HepG2 (cell line): ENCODE results near the gene GNAS. TPM values are rescaled to one million over a fixed set of nuclear protein-coding genes. Genes with fewer than 3 reads are reported as not detected.

Experiments used
- MIER3 ChIP-seq: IDR thresholded peaks from 2 replicates; pipeline ENCODE4 v1.6.1; 2016; ENCODE audit warnings: missing compliant biosample characterization, borderline replicate concordance
- NPAS2 ChIP-seq: sonication (generic); formaldehyde crosslinking; IDR thresholded peaks from 2 replicates; pipeline ENCODE4 v1.8.0; 2022; ENCODE audit warnings: mild to moderate bottlenecking, missing genetic modification reagents, borderline replicate concordance
- RBFOX2 ChIP-seq: fragments of 200-400 bp; formaldehyde crosslinking; IDR thresholded peaks from 2 replicates; pipeline ENCODE4 v1.6.1; 2017; ENCODE audit warnings: low read depth, mild to moderate bottlenecking, low read length
- REL ChIP-seq: sonication (generic); formaldehyde crosslinking; conservative IDR thresholded peaks from 2 replicates; pipeline ENCODE4 v1.8.0; 2022; ENCODE audit warnings: mild to moderate bottlenecking, missing genetic modification reagents, moderate library complexity
- TSC22D2 ChIP-seq: sonication (generic); formaldehyde crosslinking; IDR thresholded peaks from 2 replicates; pipeline ENCODE4 v1.5.1; 2020; ENCODE audit warnings: missing genetic modification reagents, mild to moderate bottlenecking, borderline replicate concordance
- ZNF670 ChIP-seq: sonication (generic); formaldehyde crosslinking; IDR thresholded peaks from 2 replicates; pipeline ENCODE4 v1.8.0; 2022; ENCODE audit warnings: mild to moderate bottlenecking, missing genetic modification reagents, borderline replicate concordance
- ZNF83 ChIP-seq: sonication (generic); formaldehyde crosslinking; IDR thresholded peaks from 2 replicates; pipeline ENCODE4 v1.4.0; 2020; ENCODE audit warnings: missing genetic modification reagents, mild to moderate bottlenecking, borderline replicate concordance
- polyA plus RNA-seq, 8 experiments: library from polyadenylated mRNA; depleted of rRNA in 3 of 8; stranded (reverse) in 7 of 8; unstranded in 1 of 8; fragments of >200 nt; fragmentation: Illumina TruSeq in 4 of 8; extraction: Trizol in 4 of 8; gene quantifications; 2 replicates each; pipeline versions ENCODE4 v1.2.1 to v1.2.3, GENCODE V29; 2011 to 2016; ENCODE audit warnings: low read depth in 4 of 8, missing spikeins in 1 of 8, mixed read lengths in 1 of 8; ENCODE audit not compliant: insufficient read depth in 1 of 8
- total RNA-seq, 5 experiments: library from RNA; depleted of rRNA; stranded (reverse); fragments of >200 nt; fragmentation: Illumina TruSeq; extraction: Trizol; gene quantifications; 2 replicates each; pipeline ENCODE4 v1.2.3, GENCODE V29; 2016; ENCODE audit warnings: low read depth in 1 of 5
- TF ChIP-seq, protein P1 (sequence below): conservative IDR thresholded peaks from 2 replicates; pipeline ENCODE4 v1.6.1; 2018; ENCODE audit warnings: missing genetic modification reagents
- TF ChIP-seq, protein P2 (sequence below): sonication (generic); formaldehyde crosslinking; IDR thresholded peaks from 2 replicates; pipeline ENCODE4 v1.8.1; 2023; ENCODE audit warnings: mild to moderate bottlenecking, moderate library complexity, missing genetic modification reagents
- TF ChIP-seq, protein P3 (sequence below): sonication (generic); formaldehyde crosslinking; IDR thresholded peaks from 2 replicates; pipeline ENCODE4 v1.9.0; 2022; ENCODE audit warnings: missing genetic modification reagents, mild to moderate bottlenecking, borderline replicate concordance
- TF ChIP-seq, protein P4 (sequence below): sonication (generic); formaldehyde crosslinking; IDR thresholded peaks from 2 replicates; pipeline ENCODE4 v1.5.1; 2020; ENCODE audit warnings: missing genetic modification reagents, mild to moderate bottlenecking, borderline replicate concordance
- TF ChIP-seq, protein P5 (sequence below): sonication (generic); formaldehyde crosslinking; IDR thresholded peaks from 2 replicates; pipeline ENCODE4 v1.8.0; 2022; ENCODE audit warnings: missing genetic modification reagents, low read depth, mild to moderate bottlenecking, borderline replicate concordance
- TF ChIP-seq, protein P6 (sequence below): sonication (generic); formaldehyde crosslinking; IDR thresholded peaks from 2 replicates; pipeline ENCODE4 v1.4.0; 2020; ENCODE audit warnings: missing genetic modification reagents

The GNAS gene
- total and polyA plus RNA-seq, 2 of the 13 experiments (the other 11 are each of a cell fraction or from before 2014, with no cell fraction given), result 407 to 1,008 TPM

DNA sequence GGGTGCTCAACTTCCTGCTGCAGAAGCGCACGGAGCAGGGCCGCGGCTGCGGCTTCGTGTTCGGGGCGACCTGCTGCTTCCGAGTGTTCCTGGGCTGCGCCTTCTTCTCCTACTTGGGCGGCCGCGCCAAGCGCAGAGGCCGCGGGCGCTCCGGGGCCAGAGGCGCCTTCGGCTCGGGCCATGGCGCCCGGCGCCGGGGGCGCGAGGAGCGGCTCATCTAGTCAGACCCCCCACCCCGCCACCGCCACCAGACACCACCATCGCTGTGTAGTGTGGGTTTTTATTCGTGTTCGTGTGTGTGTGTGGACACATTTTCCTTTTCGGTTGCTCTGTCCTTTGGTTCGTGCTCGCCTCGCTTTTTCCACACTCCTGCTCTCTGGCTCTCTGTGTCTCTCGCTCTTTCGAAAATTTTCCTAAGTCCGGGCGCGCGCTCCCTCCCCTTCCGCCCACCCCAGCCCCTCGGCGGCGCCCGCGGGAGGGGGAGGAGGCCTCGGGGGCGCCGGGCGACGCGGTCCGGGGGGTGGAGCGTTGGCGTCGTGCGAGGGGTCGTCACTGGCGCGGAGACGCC is 38.1 kb downstream of the GNAS start (continued):
- TF ChIP-seq, protein P1, sequence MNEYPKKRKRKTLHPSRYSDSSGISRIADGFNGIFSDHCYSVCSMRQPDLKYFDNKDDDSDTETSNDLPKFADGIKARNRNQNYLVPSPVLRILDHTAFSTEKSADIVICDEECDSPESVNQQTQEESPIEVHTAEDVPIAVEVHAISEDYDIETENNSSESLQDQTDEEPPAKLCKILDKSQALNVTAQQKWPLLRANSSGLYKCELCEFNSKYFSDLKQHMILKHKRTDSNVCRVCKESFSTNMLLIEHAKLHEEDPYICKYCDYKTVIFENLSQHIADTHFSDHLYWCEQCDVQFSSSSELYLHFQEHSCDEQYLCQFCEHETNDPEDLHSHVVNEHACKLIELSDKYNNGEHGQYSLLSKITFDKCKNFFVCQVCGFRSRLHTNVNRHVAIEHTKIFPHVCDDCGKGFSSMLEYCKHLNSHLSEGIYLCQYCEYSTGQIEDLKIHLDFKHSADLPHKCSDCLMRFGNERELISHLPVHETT (CRISPR knock-in tag), result peak; percentile 28; the same call in 1 of the 2 replicates
- TF ChIP-seq RBFOX2, result peak; percentile 75
- TF ChIP-seq, protein P2, sequence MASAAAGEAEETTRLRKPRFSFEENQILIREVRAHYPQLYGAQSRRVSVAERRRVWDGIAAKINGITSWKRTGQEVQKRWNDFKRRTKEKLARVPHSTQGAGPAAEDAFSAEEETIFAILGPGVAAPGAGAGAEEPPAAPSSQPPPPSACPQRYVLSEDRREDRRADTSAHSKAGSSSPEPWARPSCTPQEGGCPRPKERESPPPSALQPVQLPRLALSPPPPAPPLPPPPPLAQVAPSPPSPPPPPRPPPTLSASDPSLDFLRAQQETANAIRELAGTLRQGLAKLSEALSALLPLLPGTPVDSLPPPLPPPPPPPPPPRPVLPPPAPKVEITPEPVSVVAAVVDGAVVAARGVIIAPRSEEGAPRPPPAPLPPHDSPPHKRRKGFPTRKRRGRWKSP (CRISPR knock-in tag), result no peak
- peak; percentile 62; the same call in 1 of the 2 replicates for TF ChIP-seq ZNF670 (CRISPR knock-in tag)
- TF ChIP-seq MIER3 (CRISPR knock-in tag), result 0 out of 2 replicates have a peak, but pooled peaks have one; percentile 28
- TF ChIP-seq ZNF83 (CRISPR knock-in tag), result no peak
- TF ChIP-seq NPAS2, result no peak
- TF ChIP-seq TSC22D2 (CRISPR knock-in tag), result peak; percentile 35; the same call in 1 of the 2 replicates
- TF ChIP-seq, protein P3, sequence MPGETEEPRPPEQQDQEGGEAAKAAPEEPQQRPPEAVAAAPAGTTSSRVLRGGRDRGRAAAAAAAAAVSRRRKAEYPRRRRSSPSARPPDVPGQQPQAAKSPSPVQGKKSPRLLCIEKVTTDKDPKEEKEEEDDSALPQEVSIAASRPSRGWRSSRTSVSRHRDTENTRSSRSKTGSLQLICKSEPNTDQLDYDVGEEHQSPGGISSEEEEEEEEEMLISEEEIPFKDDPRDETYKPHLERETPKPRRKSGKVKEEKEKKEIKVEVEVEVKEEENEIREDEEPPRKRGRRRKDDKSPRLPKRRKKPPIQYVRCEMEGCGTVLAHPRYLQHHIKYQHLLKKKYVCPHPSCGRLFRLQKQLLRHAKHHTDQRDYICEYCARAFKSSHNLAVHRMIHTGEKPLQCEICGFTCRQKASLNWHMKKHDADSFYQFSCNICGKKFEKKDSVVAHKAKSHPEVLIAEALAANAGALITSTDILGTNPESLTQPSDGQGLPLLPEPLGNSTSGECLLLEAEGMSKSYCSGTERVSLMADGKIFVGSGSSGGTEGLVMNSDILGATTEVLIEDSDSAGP, result 0 out of 2 replicates have a peak, but pooled peaks have one; percentile 61
- TF ChIP-seq, protein P4, sequence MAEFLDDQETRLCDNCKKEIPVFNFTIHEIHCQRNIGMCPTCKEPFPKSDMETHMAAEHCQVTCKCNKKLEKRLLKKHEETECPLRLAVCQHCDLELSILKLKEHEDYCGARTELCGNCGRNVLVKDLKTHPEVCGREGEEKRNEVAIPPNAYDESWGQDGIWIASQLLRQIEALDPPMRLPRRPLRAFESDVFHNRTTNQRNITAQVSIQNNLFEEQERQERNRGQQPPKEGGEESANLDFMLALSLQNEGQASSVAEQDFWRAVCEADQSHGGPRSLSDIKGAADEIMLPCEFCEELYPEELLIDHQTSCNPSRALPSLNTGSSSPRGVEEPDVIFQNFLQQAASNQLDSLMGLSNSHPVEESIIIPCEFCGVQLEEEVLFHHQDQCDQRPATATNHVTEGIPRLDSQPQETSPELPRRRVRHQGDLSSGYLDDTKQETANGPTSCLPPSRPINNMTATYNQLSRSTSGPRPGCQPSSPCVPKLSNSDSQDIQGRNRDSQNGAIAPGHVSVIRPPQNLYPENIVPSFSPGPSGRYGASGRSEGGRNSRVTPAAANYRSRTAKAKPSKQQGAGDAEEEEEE (CRISPR knock-in tag), result no peak
- TF ChIP-seq, protein P5, sequence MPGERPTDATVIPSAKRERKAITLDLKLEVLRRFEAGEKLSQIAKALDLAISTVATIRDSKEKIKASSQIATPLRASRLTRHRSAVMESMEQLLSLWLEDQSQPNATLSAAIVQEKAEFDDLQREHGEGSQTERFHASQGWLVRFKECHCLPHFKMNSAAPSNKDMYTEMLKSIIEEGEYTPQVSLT (CRISPR knock-in tag), result no peak
- TF ChIP-seq, protein P6, sequence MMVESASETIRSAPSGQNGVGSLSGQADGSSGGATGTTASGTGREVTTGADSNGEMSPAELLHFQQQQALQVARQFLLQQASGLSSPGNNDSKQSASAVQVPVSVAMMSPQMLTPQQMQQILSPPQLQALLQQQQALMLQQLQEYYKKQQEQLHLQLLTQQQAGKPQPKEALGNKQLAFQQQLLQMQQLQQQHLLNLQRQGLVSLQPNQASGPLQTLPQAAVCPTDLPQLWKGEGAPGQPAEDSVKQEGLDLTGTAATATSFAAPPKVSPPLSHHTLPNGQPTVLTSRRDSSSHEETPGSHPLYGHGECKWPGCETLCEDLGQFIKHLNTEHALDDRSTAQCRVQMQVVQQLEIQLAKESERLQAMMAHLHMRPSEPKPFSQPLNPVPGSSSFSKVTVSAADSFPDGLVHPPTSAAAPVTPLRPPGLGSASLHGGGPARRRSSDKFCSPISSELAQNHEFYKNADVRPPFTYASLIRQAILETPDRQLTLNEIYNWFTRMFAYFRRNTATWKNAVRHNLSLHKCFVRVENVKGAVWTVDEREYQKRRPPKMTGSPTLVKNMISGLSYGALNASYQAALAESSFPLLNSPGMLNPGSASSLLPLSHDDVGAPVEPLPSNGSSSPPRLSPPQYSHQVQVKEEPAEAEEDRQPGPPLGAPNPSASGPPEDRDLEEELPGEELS (CRISPR knock-in tag), result peak; percentile 23; the same call in 1 of the 2 replicates
- no peak for TF ChIP-seq REL (CRISPR knock-in tag)
